GM18526 (cell line): ENCODE data around the gene KIF22.
A peak's percentile ranks its signal among the peaks of the same experiment; 100 is the strongest.

Experiments
- POLR2A ChIP-seq: IDR thresholded peaks from 3 replicates; pipeline ENCODE4 v1.6.1; 2011; ENCODE audit not compliant: insufficient read length; ENCODE audit errors: extremely low read depth

KIF22 gene

GRCh38 chr16:29819506-29819905 lies 29.0 kb downstream of the KIF22 start:
- TF ChIP-seq POLR2A: no peak

- TF ChIP-seq POLR2A: peak; percentile 62
These were observed 29.7 kb downstream of the KIF22 start, which contains the start of gene MVP for GRCh38 chr16:29820271-29820701. TSS of gene MVP (plus strand) at chr16:29820462. CDS start at chr16:29830550, 10,088 bp downstream.

- TF ChIP-seq POLR2A: peak; percentile 67
These were observed 30.4 kb downstream of the KIF22 start for GRCh38 chr16:29820730-29821642.

- no peak for TF ChIP-seq POLR2A
These were observed 31.1 kb downstream of the KIF22 start for GRCh38 chr16:29821643-29822115.

- TF ChIP-seq POLR2A: no peak
These were observed 34.1 kb downstream of the KIF22 start for GRCh38 chr16:29824589-29825144.

GRCh38 chr16:29825145-29826044 lies 34.8 kb downstream of the KIF22 start:
- no peak for TF ChIP-seq POLR2A

- TF ChIP-seq POLR2A: no peak
These were observed 35.8 kb downstream of the KIF22 start for GRCh38 chr16:29826342-29826695.

GRCh38 chr16:29830774-29831173 lies 40.2 kb downstream of the KIF22 start:
- TF ChIP-seq POLR2A: no peak

- no peak for TF ChIP-seq POLR2A
These were observed 40.9 kb downstream of the KIF22 start for GRCh38 chr16:29831490-29831889.

- no peak for TF ChIP-seq POLR2A
These were observed 43.5 kb downstream of the KIF22 start for GRCh38 chr16:29834079-29834478.

- no peak for TF ChIP-seq POLR2A
These were observed 45.4 kb downstream of the KIF22 start for GRCh38 chr16:29835926-29836325.

GRCh38 chr16:29836623-29837022 lies 46.1 kb downstream of the KIF22 start:
- TF ChIP-seq POLR2A: no peak

GRCh38 chr16:29837841-29838240 lies 47.3 kb downstream of the KIF22 start:
- TF ChIP-seq POLR2A: no peak

GRCh38 chr16:29839822-29840221 lies 49.3 kb downstream of the KIF22 start:
- TF ChIP-seq POLR2A: no peak

GRCh38 chr16:29840240-29840639 lies 49.7 kb downstream of the KIF22 start:
- TF ChIP-seq POLR2A: no peak
